GM13976 (cell line): Measurements from ENCODE around the gene LRP1B.

Source experiments
- DNase-seq: peaks from one replicate; pipeline ENCODE4 v3.0.0; 2012; ENCODE audit warnings: low spot score
- in situ Hi-C: fragments of 300-500 bp; cut with MboI; formaldehyde crosslinking; loops from one replicate; pipeline ENCODE4 v1.12.0; 2022; ENCODE audit warnings: low sequenced_read_pairs, mixed read lengths, inconsistent platforms; ENCODE audit not compliant: unreplicated experiment
- TF ChIP-seq, protein P1 (sequence below): IDR thresholded peaks from 2 replicates; pipeline ENCODE4 v1.5.1; 2012; ENCODE audit warnings: borderline replicate concordance, mild to moderate bottlenecking; ENCODE audit not compliant: insufficient read depth; ENCODE audit errors: extremely low read depth, missing control alignments, control extremely low read depth

The LRP1B gene

GRCh38 chr2:140262908-140263307 lies 1867.9 kb downstream of the LRP1B start:
- TF ChIP-seq, protein P1, sequence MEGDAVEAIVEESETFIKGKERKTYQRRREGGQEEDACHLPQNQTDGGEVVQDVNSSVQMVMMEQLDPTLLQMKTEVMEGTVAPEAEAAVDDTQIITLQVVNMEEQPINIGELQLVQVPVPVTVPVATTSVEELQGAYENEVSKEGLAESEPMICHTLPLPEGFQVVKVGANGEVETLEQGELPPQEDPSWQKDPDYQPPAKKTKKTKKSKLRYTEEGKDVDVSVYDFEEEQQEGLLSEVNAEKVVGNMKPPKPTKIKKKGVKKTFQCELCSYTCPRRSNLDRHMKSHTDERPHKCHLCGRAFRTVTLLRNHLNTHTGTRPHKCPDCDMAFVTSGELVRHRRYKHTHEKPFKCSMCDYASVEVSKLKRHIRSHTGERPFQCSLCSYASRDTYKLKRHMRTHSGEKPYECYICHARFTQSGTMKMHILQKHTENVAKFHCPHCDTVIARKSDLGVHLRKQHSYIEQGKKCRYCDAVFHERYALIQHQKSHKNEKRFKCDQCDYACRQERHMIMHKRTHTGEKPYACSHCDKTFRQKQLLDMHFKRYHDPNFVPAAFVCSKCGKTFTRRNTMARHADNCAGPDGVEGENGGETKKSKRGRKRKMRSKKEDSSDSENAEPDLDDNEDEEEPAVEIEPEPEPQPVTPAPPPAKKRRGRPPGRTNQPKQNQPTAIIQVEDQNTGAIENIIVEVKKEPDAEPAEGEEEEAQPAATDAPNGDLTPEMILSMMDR: no peak
- in situ Hi-C loops: no loop called here
- DNase-seq: no peak

- TF ChIP-seq, protein P1: no peak
- in situ Hi-C loops: no loop called here
- DNase-seq: no peak
Measured at GRCh38 chr2:140257692-140258300, 1873.0 kb downstream of the LRP1B start.

DNA sequence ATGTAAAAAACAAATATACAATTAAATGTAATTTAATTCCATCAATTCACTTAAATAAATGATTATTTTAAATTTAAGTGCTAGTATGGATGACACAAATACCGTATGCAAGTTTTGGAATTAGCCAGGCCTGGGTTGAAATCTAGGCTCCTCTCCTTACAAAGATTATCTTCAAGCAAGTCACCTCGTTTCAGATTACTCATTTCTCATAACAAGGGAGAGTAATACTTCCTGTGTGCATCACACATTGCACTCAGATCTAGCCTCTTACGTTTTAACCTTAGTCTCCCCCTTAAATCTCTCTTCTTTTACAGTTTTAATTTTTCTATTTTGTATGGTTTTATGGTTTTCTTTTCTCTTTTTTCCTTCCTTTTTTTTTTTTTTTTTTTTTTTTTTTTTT lies 1874.7 kb downstream of the LRP1B start:
- DNase-seq: no peak
- TF ChIP-seq, protein P1: no peak
- in situ Hi-C loops: no loop called here

DNA sequence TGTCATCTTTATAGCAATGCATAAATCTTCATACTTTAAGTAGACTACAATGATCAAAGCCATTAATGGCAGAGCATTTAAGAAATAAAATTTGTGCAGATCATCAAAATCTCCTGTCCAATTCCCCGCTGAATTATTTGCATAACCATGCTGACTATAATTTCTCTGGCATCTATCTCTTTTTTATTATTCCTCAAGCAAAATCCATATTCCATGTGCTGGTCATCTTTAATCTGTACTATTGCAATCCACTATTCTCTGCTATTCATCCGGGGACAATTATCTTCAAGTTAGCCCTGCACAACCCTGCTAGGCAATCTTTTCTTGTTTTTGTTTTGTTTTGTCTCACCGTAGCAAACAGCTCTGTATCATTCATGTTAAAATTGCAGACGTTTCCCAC lies 1881.0 kb downstream of the LRP1B start:
- TF ChIP-seq, protein P1: no peak
- in situ Hi-C loops: no loop called here
- DNase-seq: no peak

DNA sequence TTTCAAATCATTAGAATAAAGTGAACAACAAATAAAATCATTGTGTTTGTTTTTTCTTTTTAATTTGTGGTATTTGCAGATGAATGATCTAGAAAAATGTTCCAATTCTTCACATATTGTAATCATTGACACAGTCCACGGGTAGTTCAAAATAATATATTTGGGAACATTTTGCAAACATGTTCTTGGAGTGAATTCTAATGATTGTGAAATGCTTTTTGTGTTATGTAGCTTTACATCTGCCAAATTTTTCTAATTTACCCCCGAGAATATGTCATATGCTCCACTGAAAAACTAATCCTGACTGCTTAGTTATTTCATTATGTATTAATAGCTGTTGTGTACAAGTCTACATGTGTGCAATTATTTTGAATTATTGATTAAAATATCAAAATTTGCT lies 1882.2 kb downstream of the LRP1B start:
- TF ChIP-seq, protein P1: no peak
- DNase-seq: no peak
- in situ Hi-C loops: no loop called here

DNA sequence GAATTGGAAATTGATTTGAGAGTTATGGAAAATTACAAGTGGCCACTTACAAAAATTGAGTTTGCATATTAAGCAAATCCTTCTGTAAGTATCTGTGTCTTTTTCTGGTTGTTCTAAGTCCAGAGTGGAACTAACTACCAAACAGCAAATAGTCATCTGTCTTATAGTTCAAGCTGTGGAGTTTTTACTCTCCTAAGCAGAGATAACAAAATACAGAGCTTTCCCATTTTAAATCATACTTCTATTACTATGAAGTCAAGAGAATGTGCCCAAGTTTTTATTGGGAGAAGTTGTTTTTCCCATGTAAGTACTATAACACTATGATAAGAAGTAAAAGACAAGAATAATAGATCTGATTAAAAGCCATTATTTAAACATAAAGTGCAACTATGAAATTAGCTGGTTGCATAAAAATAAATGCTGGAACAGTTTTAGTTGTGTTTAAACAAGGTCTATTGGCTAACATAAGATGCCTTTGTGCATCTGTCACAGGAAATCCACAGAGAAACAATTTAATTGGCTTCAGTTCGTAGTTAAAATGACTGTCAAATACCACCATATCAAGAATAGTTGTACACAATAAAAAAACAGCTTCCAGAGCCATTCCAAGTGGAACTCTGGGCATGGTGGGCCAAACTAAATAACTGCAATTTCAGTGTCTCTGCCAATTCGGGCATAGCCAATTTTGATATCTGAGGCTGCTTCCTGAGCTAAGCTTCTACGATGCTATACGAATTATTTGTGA lies 1883.2 kb downstream of the LRP1B start:
- TF ChIP-seq, protein P1: no peak
- in situ Hi-C loops: no loop called here
- DNase-seq: no peak

DNA sequence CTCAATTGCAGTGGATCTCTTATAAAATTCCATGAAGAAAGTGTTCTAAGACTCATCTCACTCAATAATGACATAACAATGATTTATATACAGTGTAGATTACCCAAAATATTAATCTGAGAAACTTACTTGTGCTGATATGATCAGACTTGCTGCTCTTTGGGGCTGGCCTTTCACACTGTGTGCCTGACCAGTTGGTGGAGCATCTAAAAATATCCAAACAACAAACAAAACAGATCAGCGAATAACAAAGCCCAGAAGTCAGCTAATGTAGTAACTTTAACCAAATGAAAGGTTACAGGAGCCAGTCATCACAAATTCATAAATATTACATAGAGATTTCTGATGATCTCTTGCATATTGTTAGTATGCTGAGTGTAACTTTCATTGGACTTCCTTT lies 1883.9 kb downstream of the LRP1B start:
- TF ChIP-seq, protein P1: no peak
- in situ Hi-C loops: no loop called here
- DNase-seq: no peak
